Left lung (tissue), 10 donors: ENCODE measurements around the gene SAMD4B. TPM values are rescaled to one million over a fixed set of nuclear protein-coding genes. Genes with fewer than 3 reads are reported as not detected.

ENCODE experiments used
- ATAC-seq: fragments of 200-7000 bp; cut with Tn5 transposase; one replicate; pipeline ENCODE4 v1.9.1; 2020; ENCODE audit warnings: moderate library complexity
- DNase-seq, 4 donors: peaks; one replicate each; pipeline ENCODE4 v3.0.0-alpha.2; 2013 to 2020
- H3K27ac ChIP-seq, 2 donors: fragments of 200-600 bp; sonication (generic) in 1 of 2; one replicate each; pipeline versions ENCODE4 v1.5.0 to v1.8.0; 2020 to 2021
- H3K27me3 ChIP-seq, 2 donors: fragments of 200-600 bp; sonication (generic) in 1 of 2; one replicate each; pipeline versions ENCODE4 v1.5.0 to v1.8.0; 2020 to 2021
- H3K36me3 ChIP-seq, 2 donors: fragments of 200-600 bp; sonication (generic) in 1 of 2; one replicate each; pipeline versions ENCODE4 v1.5.0 to v1.8.0; 2020 to 2021
- H3K4me1 ChIP-seq, 2 donors: fragments of 200-600 bp; one replicate each; pipeline ENCODE4 v1.8.0; 2021
- H3K4me3 ChIP-seq, 2 donors: fragments of 200-600 bp; sonication (generic) in 1 of 2; one replicate each; pipeline versions ENCODE4 v1.5.0 to v1.8.0; 2020 to 2021; ENCODE audit warnings: mild to moderate bottlenecking in 1 of 2
- H3K9me3 ChIP-seq, 2 donors: fragments of 200-600 bp; sonication (generic) in 1 of 2; one replicate each; pipeline versions ENCODE4 v1.5.0 to v1.8.0; 2020 to 2021
- CTCF ChIP-seq, 2 donors: fragments of 200-600 bp; sonication (generic) in 1 of 2; IDR thresholded peaks; one replicate each; pipeline versions ENCODE4 v1.5.0 to v1.8.0; 2021; ENCODE audit warnings: antibody characterized with exemption in 2 of 2
- intact Hi-C, 2 donors: fragments of 100-400 bp; cut with DNase I; formaldehyde crosslinking; loops; one replicate each; pipeline versions ENCODE4 v1.11.2 to v1.14.2; 2022
- polyA plus RNA-seq, 6 donors: library from polyadenylated mRNA; unstranded; fragments of 120-200 nt; gene quantifications; one replicate each; pipeline ENCODE4 v1.2.1, GENCODE V29; 2013; ENCODE audit not compliant: insufficient read length in 6 of 6
- total RNA-seq, 2 donors: library from RNA; stranded (reverse); fragmentation: NEBNext Ultra II Directional; extraction: Animal tissue kit (Norgen Biotek cat#: 25700); gene quantifications; one replicate each; pipeline ENCODE4 v1.2.1, GENCODE V29; 2021
- donor health status: DM: no; HTN: yes; CAD: no.
- donor health status: DM: no; HTN: no; CAD: no.

The SAMD4B gene
- total and polyA plus RNA-seq, 8 donors, result 74.1 to 127 (median 107) TPM

- no peak overlapping the region for H3K4me3 ChIP-seq
- peaks cover 0 to 37% of the 10 kb centered on the region in 2 donors for H3K36me3 ChIP-seq
- no peaks in the 10 kb centered on the region for H3K4me1 ChIP-seq
- H3K27ac ChIP-seq, result no peak overlapping the region
- no peaks in the 10 kb centered on the region for H3K9me3 ChIP-seq
- intact Hi-C loops, result no loop called here
- DNase-seq (peak in 1 of 4 donors; percentile 71), ATAC-seq (no peak)
- TF ChIP-seq CTCF (IDR thresholded peaks at IDR 0.05), result no peak
- no peaks in the 10 kb centered on the region for H3K27me3 ChIP-seq
Measured at GRCh38 chr19:39314016-39314728, 28.0 kb upstream of the SAMD4B start.

DNA sequence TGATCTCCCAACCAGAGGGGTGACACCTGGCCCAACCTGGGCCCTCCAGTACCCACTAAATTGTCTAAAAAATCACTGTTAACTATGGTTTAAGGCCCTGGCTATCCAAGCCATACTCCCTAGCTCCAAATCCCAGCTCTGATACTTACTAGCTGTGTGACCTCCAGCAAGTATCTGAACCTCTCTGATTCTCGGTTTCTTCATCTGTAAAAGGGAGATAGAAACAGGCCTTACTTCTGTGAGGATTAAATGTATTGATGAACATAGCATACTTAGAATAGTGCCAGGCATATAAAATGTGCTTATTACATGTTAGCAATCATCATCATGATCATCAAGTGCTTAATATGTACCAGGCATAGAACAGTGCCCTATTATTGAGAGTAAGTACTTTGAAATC is 26.3 kb upstream of the SAMD4B start:
- Histone ChIP-seq H3K27me3 (peaks cover 0 to 9% of the 10 kb centered on the region in 2 donors), H3K4me1 (peaks cover 0 to 4% of the 10 kb centered on the region in 2 donors), H3K4me3 (no peak overlapping the region), H3K36me3 (peaks cover 0 to 37% of the 10 kb centered on the region in 2 donors), H3K27ac (no peak overlapping the region), H3K9me3 (no peaks in the 10 kb centered on the region)
- no peak for TF ChIP-seq CTCF (IDR thresholded peaks at IDR 0.05)
- intact Hi-C loops, result no loop called here
- ATAC-seq (no peak), DNase-seq (no peak)

- no peak overlapping the region for H3K4me3 ChIP-seq
- DNase-seq, result peak in 1 of 4 donors; percentile 30
- H3K36me3 ChIP-seq, result peaks cover 0 to 37% of the 10 kb centered on the region in 2 donors
- intact Hi-C loops, result no loop called here
- no peak for ATAC-seq
- no peaks in the 10 kb centered on the region for H3K9me3 ChIP-seq
- no peak for TF ChIP-seq CTCF (IDR thresholded peaks at IDR 0.05)
- H3K4me1 ChIP-seq, result peaks cover 0 to 4% of the 10 kb centered on the region in 2 donors
- H3K27me3 ChIP-seq, result peaks cover 0 to 17% of the 10 kb centered on the region in 2 donors
- no peak overlapping the region for H3K27ac ChIP-seq
Measured at GRCh38 chr19:39316627-39317321, 25.4 kb upstream of the SAMD4B start.

DNA sequence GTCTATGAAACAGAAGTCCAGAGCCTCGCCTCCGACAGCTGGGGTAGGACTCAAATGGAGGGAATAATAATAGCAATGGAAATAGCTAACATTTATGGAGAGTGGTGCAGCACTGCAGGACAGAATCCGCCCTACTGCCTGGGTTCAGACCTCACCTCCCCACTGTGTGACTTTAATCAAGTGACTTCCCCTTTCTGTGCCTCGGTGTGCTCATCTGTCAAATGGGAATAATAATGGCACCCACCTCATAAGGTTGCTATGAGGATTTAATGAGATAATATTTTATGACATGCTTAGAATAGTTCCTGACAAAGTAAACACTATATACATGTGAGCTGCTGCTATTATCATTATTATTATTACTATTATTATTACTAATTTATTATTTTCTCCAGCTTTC is 24.7 kb upstream of the SAMD4B start:
- H3K27me3 ChIP-seq, result peaks cover 0 to 18% of the 10 kb centered on the region in 2 donors
- intact Hi-C loops, result no loop called here
- peaks cover 0 to 30% of the 10 kb centered on the region in 2 donors for H3K36me3 ChIP-seq
- DNase-seq (peak in 1 of 4 donors; percentile 5), ATAC-seq (no peak)
- no peak overlapping the region for H3K27ac ChIP-seq
- peaks cover 0 to 4% of the 10 kb centered on the region in 2 donors for H3K4me1 ChIP-seq
- H3K4me3 ChIP-seq, result no peak overlapping the region
- TF ChIP-seq CTCF (IDR thresholded peaks at IDR 0.05), result no peak
- H3K9me3 ChIP-seq, result no peaks in the 10 kb centered on the region

DNA sequence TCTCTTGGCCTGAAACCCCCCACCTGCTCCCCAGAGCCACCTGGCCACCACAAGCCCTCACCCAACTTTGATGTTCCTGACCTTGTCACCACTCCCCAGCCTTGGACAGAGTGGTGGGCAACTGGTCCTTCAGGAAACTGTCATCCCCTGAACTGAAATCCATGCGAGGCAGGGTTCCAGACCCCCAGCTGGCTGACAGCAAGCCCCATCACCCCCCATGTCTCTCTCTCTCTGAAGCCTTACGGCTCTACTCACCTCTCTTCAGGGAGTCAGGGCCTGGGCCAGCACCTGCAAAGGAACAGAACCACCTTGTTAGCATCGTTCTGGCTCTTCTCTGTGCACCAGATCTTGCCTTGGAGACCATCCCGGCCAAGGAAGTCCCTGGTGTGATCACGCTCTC is 24.1 kb upstream of the SAMD4B start:
- ATAC-seq, result no peak
- TF ChIP-seq CTCF (IDR thresholded peaks at IDR 0.05), result no peak

More for the DNA sequence above, 24.1 kb upstream of the SAMD4B start:
- Histone ChIP-seq H3K4me3 (no peak overlapping the region), H3K9me3 (no peaks in the 10 kb centered on the region), H3K27me3 (peaks cover 0 to 18% of the 10 kb centered on the region in 2 donors), H3K36me3 (peaks cover 0 to 24% of the 10 kb centered on the region in 2 donors), H3K4me1 (peaks cover 0 to 4% of the 10 kb centered on the region in 2 donors), H3K27ac (no peak overlapping the region)
- intact Hi-C loops, result no loop called here
- DNase-seq, result peak in 1 of 4 donors; percentile 28
